ENCODE measurements around the gene CTAG1B.
"Not testable (repeated sequence)": the region's sequence is repeated elsewhere in the genome, so short reads cannot be mapped to it uniquely, and the experiment has no call there.

DNA sequence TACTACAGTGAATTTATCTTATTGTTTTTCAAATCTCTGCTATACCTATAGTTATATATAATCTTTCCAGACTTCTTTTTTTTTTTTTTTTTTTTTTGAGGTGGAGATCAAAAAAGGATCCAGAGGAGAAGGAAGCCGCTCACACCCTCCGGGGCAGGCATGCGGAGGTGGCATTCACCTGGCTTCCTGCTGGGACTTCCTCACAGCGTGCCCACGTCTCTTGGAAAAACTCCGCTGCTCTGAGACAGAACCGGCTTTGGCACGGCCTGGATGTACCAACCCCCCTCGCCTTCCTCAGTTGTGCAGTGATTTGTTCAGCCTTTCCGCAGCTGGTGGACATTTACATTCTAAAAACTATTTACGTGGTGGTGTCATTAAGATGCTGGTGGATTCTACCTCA lies 11.1 kb downstream of the CTAG1B start:
- TF ChIP-seq EZH2 (IDR thresholded peaks at IDR 0.05); POLR2AphosphoS5 (IDR thresholded peaks at IDR 0.05; ENCODE audit: borderline replicate concordance, low read depth, low read length); FOXP2 (optimal IDR thresholded peaks at IDR 0.05; ENCODE audit: control extremely low read depth, extremely low read length, insufficient read depth): not testable (repeated sequence)
